ENCODE data around the gene SLC25A33.

Gene SLC25A33

DNA sequence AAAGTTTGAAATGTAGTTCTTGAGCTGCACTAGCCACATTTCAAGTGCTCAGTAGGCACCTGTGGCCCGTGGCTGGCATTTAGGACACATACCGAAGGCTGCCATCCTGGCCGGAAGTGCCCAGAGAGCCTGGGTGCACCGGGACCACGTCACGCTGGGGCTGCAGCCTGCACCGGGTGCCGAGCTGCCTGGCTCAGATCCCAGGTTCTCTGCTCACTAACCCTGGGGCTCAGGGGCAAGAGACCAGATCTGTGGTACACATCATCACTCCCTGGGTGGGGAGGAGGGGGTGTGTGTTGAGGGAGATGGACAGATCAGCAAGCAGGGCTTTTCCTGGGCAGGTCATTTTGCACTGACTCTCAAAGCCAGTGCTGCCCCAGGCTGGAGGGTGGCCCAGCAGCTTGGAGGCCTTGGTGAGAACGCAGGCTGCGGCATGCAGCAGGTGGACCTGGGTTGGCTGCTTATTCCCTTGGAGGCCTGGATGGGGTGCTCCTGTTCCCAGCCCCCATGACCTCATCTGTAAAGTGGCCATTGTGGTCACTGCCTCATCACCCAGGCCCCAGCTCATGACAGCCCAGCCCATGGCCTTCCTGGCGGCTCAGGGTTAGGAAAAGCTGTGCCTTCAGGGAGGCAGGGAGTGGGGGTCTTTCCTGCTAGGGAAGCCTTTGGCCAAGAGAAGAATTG, 73.0 kb downstream of the SLC25A33 start:
- no peak overlapping the region for H2BK12ac ChIP-seq (ENCODE audit: low read length in 2 of 2)
- no peak overlapping the region for H2BK15ac ChIP-seq (ENCODE audit: low read depth, poor library complexity, severe bottlenecking)
- peaks cover 47 to 61% of the 10 kb centered on the region in 2 experiments for H3K36me3 ChIP-seq (ENCODE audit: control insufficient read depth in 1 of 2, insufficient read depth in 2 of 2, low read depth in 1 of 2, low read length in 2 of 2)
- H3K14ac ChIP-seq (ENCODE audit: low read length in 2 of 2) = no peak overlapping the region
- no peak overlapping the region for H4K8ac ChIP-seq (ENCODE audit: low read length)
- no peaks in the 10 kb centered on the region for H3K79me1 ChIP-seq (replicated peaks; ENCODE audit: low read length, poor library complexity, severe bottlenecking)
- peaks cover 9% of the 10 kb centered on the region for H3K4me1 ChIP-seq (ENCODE audit: control insufficient read depth, insufficient read depth, low read depth, low read length)
- WGBS = 94% methylated on average over 11 of the region's 11 CpGs
- no peak overlapping the region for H4K91ac ChIP-seq (ENCODE audit: low read length)
- no peaks in the 10 kb centered on the region for H3K9me3 ChIP-seq (ENCODE audit: control insufficient read depth, low read length)
- DNase-seq = no peak
- H3K27me3 ChIP-seq (ENCODE audit: control insufficient read depth in 1 of 2, insufficient read depth in 1 of 2, low read length in 2 of 2) = no peaks in the 10 kb centered on the region
- peak overlapping the region in 1 of 2 experiments; percentile 34 for H3K4me3 ChIP-seq (ENCODE audit: insufficient read depth in 1 of 2, low read depth in 1 of 2, low read length in 2 of 2)
- H2BK120ac ChIP-seq (ENCODE audit: low read depth, low read length) = no peak overlapping the region
- H2AFZ ChIP-seq (ENCODE audit: low read depth, low read length) = no peak overlapping the region
- no peak overlapping the region for H3K4ac ChIP-seq (ENCODE audit: low read depth in 1 of 2, low read length in 2 of 2)
- H3K18ac ChIP-seq (ENCODE audit: low read depth in 1 of 2, low read length in 2 of 2) = no peak overlapping the region
- no peak overlapping the region for H2AK5ac ChIP-seq (ENCODE audit: low read length, severe bottlenecking)
- no peak overlapping the region for H3K23ac ChIP-seq (ENCODE audit: low read length in 2 of 2)
- H2BK5ac ChIP-seq (ENCODE audit: low read depth, low read length, poor library complexity, severe bottlenecking) = no peak overlapping the region
- H3K9ac ChIP-seq (ENCODE audit: low read length) = no peak overlapping the region
- no peak overlapping the region for H3K4me2 ChIP-seq (ENCODE audit: low read length, poor library complexity, severe bottlenecking)
- H3K27ac ChIP-seq (ENCODE audit: low read length, poor library complexity, severe bottlenecking) = no peak overlapping the region

DNA sequence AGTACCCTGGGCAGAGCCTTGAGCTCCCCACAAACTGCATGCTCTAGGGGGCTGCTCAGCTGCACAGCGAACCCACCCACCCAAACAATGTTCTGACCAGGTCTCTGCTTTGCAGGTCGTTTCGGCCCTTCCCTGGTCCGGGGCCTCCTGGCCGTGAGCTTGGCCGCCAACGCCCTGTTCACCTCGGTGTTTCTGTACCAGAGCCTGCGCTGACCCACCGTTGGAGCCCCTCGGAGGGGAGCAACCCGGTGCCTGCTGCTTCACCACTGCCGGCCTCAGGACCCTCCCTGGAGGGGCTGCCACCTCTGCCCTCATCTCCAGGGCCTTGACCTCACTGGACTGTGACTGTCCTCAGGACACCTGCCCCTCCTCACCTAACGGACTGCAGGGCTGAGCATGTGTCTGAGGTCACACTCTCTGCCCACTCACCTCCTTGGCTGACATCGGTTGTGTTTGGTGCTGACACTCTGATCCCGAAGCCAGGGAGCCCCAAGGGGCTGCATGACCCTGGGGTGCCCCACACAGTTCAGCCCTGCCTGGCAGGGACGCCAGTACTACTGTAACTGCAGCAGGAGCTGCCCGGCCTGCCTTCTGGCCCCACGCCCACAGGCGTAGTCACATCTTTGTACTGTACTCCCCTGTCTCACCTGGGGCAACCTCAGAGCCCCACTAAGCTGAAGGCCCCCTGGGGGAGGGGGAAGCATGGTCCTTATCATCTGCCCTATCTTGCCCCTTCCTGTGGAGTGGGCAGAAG, 73.8 kb downstream of the SLC25A33 start:
- Histone ChIP-seq H3K23ac (ENCODE audit: low read length in 2 of 2) (no peak overlapping the region), H2BK5ac (ENCODE audit: low read depth, low read length, poor library complexity, severe bottlenecking) (peak overlapping the region; percentile 12)

DNA sequence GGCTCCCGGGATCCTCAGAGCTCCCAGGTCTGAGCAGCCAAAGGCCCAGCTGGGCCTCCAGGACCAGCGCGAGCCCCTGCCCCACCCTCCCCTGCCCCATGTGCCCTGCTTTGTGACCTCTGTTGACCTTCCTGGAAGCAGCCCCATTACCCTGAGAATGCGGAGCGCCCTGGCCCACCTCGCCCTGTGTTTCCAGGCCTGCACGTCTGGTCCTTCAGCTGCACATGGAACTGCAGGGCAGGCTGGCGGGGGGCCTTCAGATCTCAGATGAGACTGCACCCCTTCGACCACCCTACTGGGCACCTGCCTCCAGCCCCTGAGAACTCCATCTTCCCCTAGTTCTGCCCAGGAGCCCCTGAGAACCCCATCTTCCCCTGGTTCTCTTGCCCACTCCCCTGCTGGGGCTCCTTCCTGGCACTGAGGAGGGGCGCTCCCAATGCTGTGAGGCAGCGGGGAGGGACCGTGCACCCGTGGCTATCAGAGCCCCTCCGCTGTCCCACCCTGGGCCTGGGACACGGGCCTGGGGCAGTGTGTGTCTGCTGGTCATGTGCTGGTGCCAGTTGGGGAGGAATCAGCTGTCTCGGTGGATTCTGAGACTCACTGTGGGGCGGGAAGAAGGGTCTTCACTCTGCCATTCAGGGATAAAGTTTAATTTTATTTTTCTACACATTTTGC, 74.5 kb downstream of the SLC25A33 start:
- Histone ChIP-seq H3K27me3 (ENCODE audit: control insufficient read depth in 1 of 2, insufficient read depth in 1 of 2, low read length in 2 of 2) (peaks cover 4 to 10% of the 10 kb centered on the region in 2 experiments), H3K4me2 (ENCODE audit: low read length, poor library complexity, severe bottlenecking) (no peak overlapping the region), H2BK12ac (ENCODE audit: low read length in 2 of 2) (no peak overlapping the region), H3K18ac (ENCODE audit: low read depth in 1 of 2, low read length in 2 of 2) (no peak overlapping the region), H3K4me1 (ENCODE audit: control insufficient read depth, insufficient read depth, low read depth, low read length) (peaks cover 9% of the 10 kb centered on the region), H2BK5ac (ENCODE audit: low read depth, low read length, poor library complexity, severe bottlenecking) (no peak overlapping the region), H2AFZ (ENCODE audit: low read depth, low read length) (no peak overlapping the region), H3K9ac (ENCODE audit: low read length) (no peak overlapping the region), H4K91ac (ENCODE audit: low read length) (no peak overlapping the region), H4K8ac (ENCODE audit: low read length) (no peak overlapping the region), H3K4ac (ENCODE audit: low read depth in 1 of 2, low read length in 2 of 2) (no peak overlapping the region), H2BK15ac (ENCODE audit: low read depth, poor library complexity, severe bottlenecking) (no peak overlapping the region), H3K27ac (ENCODE audit: low read length, poor library complexity, severe bottlenecking) (no peak overlapping the region), H3K23ac (ENCODE audit: low read length in 2 of 2) (no peak overlapping the region), H3K14ac (ENCODE audit: low read length in 2 of 2) (no peak overlapping the region), H3K79me1 (replicated peaks; ENCODE audit: low read length, poor library complexity, severe bottlenecking) (no peaks in the 10 kb centered on the region), H3K9me3 (ENCODE audit: control insufficient read depth, low read length) (no peaks in the 10 kb centered on the region), H2BK120ac (ENCODE audit: low read depth, low read length) (no peak overlapping the region), H2AK5ac (ENCODE audit: low read length, severe bottlenecking) (no peak overlapping the region), H3K36me3 (ENCODE audit: control insufficient read depth in 1 of 2, insufficient read depth in 2 of 2, low read depth in 1 of 2, low read length in 2 of 2) (peaks cover 38 to 50% of the 10 kb centered on the region in 2 experiments), H3K4me3 (ENCODE audit: insufficient read depth in 1 of 2, low read depth in 1 of 2, low read length in 2 of 2) (no peak overlapping the region)
- DNase-seq = no peak
- WGBS = 94% methylated on average over 16 of the region's 17 CpGs

More for the DNA sequence above, 73.8 kb downstream of the SLC25A33 start:
- no peak overlapping the region for H3K4me2 ChIP-seq (ENCODE audit: low read length, poor library complexity, severe bottlenecking)
- no peak overlapping the region for H2BK120ac ChIP-seq (ENCODE audit: low read depth, low read length)
- H4K91ac ChIP-seq (ENCODE audit: low read length) = no peak overlapping the region
- 95% methylated on average over 20 of the region's 20 CpGs for WGBS
- H3K27me3 ChIP-seq (ENCODE audit: control insufficient read depth in 1 of 2, insufficient read depth in 1 of 2, low read length in 2 of 2) = peaks cover 4 to 5% of the 10 kb centered on the region in 2 experiments
- no peaks in the 10 kb centered on the region for H3K79me1 ChIP-seq (replicated peaks; ENCODE audit: low read length, poor library complexity, severe bottlenecking)
- H3K4me3 ChIP-seq (ENCODE audit: insufficient read depth in 1 of 2, low read depth in 1 of 2, low read length in 2 of 2) = no peak overlapping the region
- H3K9me3 ChIP-seq (ENCODE audit: control insufficient read depth, low read length) = no peaks in the 10 kb centered on the region
- no peak overlapping the region for H2BK12ac ChIP-seq (ENCODE audit: low read length in 2 of 2)
- no peak overlapping the region for H3K4ac ChIP-seq (ENCODE audit: low read depth in 1 of 2, low read length in 2 of 2)
- no peak for DNase-seq
- H3K9ac ChIP-seq (ENCODE audit: low read length) = no peak overlapping the region
- H4K8ac ChIP-seq (ENCODE audit: low read length) = no peak overlapping the region
- H2AFZ ChIP-seq (ENCODE audit: low read depth, low read length) = no peak overlapping the region
- H3K4me1 ChIP-seq (ENCODE audit: control insufficient read depth, insufficient read depth, low read depth, low read length) = peaks cover 9% of the 10 kb centered on the region
- no peak overlapping the region for H2BK15ac ChIP-seq (ENCODE audit: low read depth, poor library complexity, severe bottlenecking)
- peaks cover 41 to 55% of the 10 kb centered on the region in 2 experiments for H3K36me3 ChIP-seq (ENCODE audit: control insufficient read depth in 1 of 2, insufficient read depth in 2 of 2, low read depth in 1 of 2, low read length in 2 of 2)
- H2AK5ac ChIP-seq (ENCODE audit: low read length, severe bottlenecking) = no peak overlapping the region
- no peak overlapping the region for H3K18ac ChIP-seq (ENCODE audit: low read depth in 1 of 2, low read length in 2 of 2)
- H3K14ac ChIP-seq (ENCODE audit: low read length in 2 of 2) = no peak overlapping the region
- no peak overlapping the region for H3K27ac ChIP-seq (ENCODE audit: low read length, poor library complexity, severe bottlenecking)

Measured in mesenchymal stem cell (in vitro differentiated cells and primary cell).